T-helper 2 cell treated with Interferon-gamma antibody and Interleukin-4, amounts not matched to agents 100 ng/mL and 5 ng/mL, for 36 hours (primary cell): ENCODE data around the gene SLC44A1. TPM values are rescaled to one million over a fixed set of nuclear protein-coding genes. Genes with fewer than 3 reads are reported as not detected.

ENCODE experiments used
- intact Hi-C: fragments of 100-400 bp; cut with micrococcal nuclease; formaldehyde crosslinking; loops from one replicate; pipeline ENCODE4 v1.15.1; 2023
- total RNA-seq: library from RNA; stranded (reverse); gene quantifications from 2 replicates; pipeline ENCODE4 v1.2.3, GENCODE V29; 2022

The SLC44A1 gene
- total RNA-seq, 1 donor from 2014 or later: 4.2 TPM

DNA sequence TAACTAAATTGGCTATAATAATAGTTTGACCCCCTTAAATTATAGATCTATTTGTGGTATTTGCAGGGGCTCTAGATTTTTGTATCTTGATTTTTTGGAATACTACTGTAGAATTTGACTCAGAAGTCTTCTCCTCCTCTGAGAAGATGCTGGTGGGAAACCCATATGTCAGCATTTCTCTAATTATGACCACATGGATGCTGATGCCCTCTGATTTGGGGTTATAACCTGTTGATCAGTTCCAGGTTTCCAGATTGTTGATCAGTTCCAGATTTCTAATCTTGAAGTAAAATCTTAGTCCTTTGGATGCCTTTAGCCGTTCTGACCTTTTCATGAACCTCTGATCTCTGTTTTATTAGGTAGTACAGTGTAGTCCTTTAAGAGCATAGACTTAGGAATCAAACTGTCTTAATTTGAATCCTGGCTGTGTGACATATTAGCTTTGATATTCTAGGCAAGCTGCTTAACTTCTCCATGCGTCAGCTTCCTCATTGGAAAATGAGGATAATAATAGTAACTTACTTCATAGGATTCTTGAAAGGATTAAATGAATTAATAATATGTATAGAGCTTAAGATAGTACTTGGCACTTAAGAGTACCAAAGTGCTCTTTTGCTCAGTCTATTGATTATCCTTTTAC lies 211.5 kb downstream of the SLC44A1 start:
- intact Hi-C loops: no loop called here

DNA sequence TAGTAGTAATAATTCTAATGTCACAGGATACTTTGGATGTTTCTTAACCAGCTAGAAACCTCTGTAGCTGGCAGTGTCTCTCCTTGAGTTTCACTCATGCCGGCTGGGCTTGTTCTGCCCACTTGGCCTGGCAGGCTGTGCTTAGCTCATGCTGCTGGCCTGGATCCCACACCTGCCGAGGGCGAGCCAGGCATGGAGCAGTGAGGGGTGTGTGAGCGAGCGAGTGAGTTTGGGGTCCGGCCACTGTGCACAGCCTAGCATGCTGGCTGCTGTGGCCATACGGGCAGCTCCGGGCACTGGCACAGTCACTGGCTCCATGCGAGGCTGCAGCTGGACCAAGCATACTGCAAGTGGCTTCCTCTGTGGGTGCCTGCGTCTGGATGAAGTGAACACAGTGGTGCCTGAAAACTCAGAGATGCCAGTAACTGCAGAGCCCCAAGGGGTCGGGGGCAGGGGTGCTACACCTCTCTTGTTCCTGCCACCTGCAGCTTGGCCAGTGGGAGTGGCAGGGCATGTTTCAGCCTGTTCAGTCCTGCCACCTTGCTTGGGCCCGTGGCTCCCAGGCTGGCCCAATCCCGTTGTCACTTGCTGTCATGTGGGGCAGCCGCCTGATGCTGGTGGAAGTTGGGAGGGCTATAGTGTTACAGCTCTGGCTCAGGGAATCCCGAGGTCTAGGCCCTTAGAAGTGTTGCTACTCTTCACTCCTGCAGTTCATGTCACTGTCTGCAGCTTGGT lies 213.3 kb downstream of the SLC44A1 start:
- intact Hi-C loops: no loop called here

DNA sequence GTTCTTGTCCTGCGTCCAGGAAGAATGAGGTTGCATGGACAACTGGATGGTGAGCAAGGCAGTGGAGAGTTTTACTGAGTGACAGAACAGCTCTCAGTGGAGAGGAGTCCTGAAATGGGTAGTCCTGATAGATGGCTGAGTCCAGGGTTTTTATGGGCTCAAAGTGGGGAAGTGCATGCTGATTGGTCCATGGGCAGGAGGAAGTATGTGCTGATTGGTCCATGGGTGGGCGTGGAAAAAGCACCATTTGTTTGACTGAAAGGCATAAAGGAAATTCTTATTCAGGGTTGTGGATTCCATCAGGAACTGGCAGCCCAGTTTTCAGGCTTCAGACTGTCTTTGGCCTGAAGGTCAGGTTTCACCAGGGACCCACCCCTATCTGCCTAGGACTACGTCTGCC lies 214.0 kb downstream of the SLC44A1 start:
- intact Hi-C loops: no loop called here

DNA sequence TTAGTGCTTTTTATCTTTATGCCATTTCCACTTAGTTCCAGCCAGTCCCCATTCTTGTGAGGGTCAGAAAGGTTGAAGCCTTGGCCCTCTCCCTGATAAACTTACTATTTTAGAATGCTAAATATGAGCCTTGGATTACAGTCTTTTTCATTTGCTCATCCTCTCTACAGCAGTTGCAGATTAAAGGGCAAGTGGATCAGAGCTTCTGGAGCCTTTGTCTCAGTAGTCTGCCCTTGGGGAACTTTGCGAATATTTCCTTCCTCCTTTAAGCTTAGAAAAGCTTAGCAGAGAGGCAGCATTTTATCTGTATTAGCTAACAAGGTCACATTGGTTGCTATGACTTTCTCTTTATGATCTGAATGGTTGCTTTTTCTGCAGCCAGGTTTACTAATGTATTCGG lies 214.9 kb downstream of the SLC44A1 start:
- intact Hi-C loops: no loop called here

DNA sequence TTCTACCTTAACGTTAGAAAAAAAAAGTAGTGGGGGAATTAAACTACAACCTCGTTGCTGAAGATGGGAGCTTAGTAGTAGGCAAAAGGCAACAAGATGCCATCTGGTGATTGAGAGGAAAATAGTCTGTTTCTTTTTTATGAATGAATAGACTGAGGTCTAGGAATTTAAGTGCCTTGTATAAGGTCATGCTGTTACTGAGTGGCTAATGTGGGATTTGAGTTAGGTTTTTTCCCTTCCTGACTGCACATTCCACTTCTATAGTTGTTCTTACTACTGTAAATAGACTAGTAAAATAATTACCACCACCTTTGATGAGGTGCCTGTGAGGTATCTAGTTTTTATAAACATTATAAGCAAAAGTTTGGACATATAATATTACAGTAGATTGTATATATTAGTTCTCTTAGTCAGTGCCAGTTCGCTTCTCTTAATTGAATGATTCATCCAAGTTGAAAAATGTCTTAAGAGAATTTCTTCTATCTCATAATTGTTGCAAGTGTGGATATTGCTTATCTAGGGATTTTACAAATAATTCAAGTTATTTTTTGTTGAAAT lies 222.5 kb downstream of the SLC44A1 start:
- intact Hi-C loops: no loop called here

DNA sequence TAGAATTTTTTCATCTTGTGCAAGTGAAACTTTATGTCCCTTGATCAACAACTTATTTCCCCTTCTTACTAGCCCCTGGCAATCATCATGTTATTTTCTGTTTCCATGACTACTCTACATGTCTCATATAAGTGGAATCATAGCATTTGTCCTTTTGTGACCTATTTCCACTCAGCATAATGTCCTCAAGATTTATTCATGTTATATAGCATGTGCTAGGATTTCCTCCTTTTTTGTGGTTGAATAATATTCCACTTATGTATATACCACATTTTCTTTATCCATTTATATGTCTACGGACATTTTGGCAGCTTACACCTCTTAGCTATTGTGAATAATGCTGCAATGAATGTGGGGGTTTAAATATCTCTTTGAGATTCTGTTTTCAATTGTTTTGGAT lies 224.4 kb downstream of the SLC44A1 start:
- intact Hi-C loops: no loop called here

DNA sequence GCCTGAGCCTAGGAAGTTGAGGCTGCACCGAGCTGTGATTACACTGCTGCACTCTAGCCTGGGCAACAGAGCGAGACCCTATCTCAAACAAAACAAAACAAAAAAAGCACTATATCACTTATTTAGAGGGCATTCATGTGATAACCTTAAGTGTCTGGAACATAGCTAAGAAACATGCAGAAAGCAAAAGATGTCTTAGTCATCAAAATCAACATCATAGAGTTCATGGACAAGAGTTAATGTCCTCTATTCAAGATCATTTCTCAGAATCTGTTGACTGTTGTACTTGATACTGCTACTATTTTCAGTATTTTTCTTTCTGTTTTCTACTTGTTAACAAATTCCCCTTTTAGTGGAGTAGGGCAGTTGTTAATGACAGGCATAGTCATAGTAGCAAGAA lies 228.8 kb downstream of the SLC44A1 start:
- intact Hi-C loops: loop anchor here (10.0 kb wide), 1 partner anchor 48 kb away; no protein-coding TSS in a partner anchor

DNA sequence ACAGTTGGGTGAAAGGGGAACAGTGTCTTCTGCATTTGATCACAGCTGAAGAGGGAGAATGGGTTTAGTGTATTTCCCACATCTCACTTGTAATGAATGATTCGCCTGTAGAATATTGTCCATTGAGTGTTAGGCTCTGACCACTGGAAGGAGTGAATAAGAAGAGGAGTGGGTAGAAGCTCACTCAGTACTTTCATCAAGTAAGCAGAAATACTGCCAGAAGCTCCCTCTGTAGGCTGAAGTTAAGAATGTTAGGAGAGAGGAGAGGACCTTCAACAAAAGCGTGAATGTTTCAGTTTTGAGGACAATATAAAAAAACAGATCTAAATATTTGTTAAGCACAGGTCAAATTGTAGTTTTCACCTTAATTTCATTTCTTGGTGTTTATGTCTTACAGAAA lies 230.9 kb downstream of the SLC44A1 start:
- intact Hi-C loops: loop anchor here (10.0 kb wide), 1 partner anchor 51 kb away; no protein-coding TSS in a partner anchor

DNA sequence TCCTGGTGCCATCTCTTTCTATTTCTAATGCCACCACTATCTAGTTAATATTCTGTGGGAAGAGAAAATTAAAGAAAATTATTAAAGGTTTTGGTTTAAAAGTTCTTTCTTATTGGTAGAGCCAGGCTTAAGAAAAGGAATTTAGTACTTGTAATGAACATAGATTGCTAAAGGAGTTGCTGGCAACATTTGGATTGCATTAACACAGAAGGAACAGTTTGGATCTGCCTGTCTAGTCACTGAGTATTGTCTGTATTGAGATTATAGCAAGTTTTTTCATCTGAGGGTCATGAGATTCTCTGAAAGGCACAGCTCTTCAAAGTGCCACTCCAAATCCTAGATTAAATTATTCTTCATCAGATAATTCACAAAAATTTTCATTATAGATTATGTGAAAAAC lies 235.4 kb downstream of the SLC44A1 start:
- intact Hi-C loops: loop anchor here (10.0 kb wide), 1 partner anchor 55 kb away; no protein-coding TSS in a partner anchor

DNA sequence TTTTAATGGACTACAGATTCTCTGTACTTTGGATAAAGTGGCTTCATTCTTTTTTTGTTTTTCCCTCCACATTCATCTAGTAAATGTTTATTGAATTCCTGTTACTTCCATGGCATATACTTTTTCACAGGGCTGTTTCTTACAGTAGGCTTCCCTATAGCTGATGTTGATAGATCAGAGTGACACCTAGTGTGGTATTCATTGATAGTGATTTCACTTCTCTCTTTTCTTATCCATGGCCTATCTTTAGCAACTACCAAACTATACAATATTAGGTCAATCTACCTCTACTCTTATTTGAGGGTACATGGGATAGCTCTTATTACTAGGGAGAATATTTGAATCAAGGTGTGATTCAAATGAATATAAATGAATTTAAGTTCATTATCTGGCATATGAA lies 239.2 kb downstream of the SLC44A1 start:
- intact Hi-C loops: no loop called here

DNA sequence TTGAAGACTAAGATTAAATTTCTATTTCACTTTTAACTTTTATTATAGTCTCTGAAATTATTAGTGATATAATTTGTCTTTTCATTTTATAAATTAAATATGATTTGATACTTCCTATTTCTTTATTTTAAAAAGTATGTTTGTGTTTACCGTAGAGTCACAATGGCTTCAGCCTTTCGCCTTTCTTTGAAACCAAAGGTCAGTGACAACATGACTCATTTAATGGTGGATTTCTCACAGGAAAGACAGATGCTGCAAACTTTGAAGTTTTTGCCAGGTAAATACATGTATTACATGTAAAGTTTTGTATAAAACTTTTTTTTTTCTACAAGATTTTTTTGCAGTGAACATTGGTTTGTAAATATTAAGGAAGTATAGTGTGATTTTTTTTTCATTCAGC lies 239.8 kb downstream of the SLC44A1 start:
- intact Hi-C loops: no loop called here

DNA sequence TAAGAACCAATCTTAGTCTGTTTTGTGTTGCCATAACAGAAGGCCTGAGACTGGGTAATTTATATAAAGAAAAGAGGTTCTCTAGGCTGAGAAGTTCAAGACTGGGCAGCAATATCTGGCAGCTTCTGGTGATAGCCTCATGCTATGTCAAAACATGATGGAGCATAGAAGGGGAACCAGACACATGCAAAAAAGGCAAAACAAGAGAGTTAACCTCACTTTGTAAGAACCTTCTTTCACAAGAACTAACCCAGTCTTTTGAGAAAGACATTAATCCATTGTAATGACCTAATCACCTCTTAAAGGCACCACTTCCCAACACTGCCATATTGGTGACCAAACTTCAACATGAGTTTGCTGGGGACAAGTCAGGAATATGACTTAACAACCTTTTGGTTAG lies 240.7 kb downstream of the SLC44A1 start:
- intact Hi-C loops: no loop called here

Other genes starting within 250 kb of the SLC44A1 start
- 5.2 and 6.2 TPM in 2 replicates for gene FSD1L, start 203.4 kb downstream of the SLC44A1 start, total RNA-seq